Spinal cord (tissue), 10 donors: Measurements from ENCODE around the gene HCRTR1. TPM values are rescaled to one million over a fixed set of nuclear protein-coding genes. Genes with fewer than 3 reads are reported as not detected.
"Not testable (repeated sequence)": the region's sequence is repeated elsewhere in the genome, so short reads cannot be mapped to it uniquely, and the experiment has no call there.

ENCODE experiments used
- DNase-seq, 6 donors: peaks; one replicate each; pipeline versions ENCODE4 v3.0.0 to v3.0.0-alpha.2; 2013 to 2015; ENCODE audit warnings: low spot score in 6 of 6, low read depth in 4 of 6
- H3K27ac ChIP-seq: one replicate; pipeline ENCODE4 v1.5.1; 2013; ENCODE audit warnings: low read depth, low read length, control low read depth
- H3K27me3 ChIP-seq: one replicate; pipeline ENCODE4 v1.6.1; 2013; ENCODE audit warnings: low read length; ENCODE audit not compliant: control insufficient read depth, insufficient read depth
- H3K36me3 ChIP-seq: one replicate; pipeline ENCODE4 v1.6.1; 2013; ENCODE audit warnings: low read length; ENCODE audit not compliant: control insufficient read depth, insufficient read depth
- H3K4me1 ChIP-seq: one replicate; pipeline ENCODE4 v1.6.1; 2013; ENCODE audit warnings: low read length; ENCODE audit not compliant: control insufficient read depth, insufficient read depth
- H3K4me3 ChIP-seq: one replicate; pipeline ENCODE4 v1.5.1; 2013; ENCODE audit warnings: low read depth, low read length, control low read depth
- H3K9me3 ChIP-seq: one replicate; pipeline ENCODE4 v1.6.1; 2013; ENCODE audit warnings: low read length; ENCODE audit not compliant: control insufficient read depth, insufficient read depth
- WGBS: methylation state at CpG from one replicate; pipeline ENCODE4 v1.1.5; 2013; ENCODE audit warnings: missing lambda C conversion rate; ENCODE audit not compliant: insufficient coverage; 5-methylcytosine and 5-hydroxymethylcytosine counted together
- polyA plus RNA-seq, 2 donors: library from polyadenylated mRNA; unstranded; fragments of 120-200 nt; gene quantifications; one replicate each; pipeline ENCODE4 v1.2.1, GENCODE V29; 2013; ENCODE audit not compliant: insufficient read length in 2 of 2
- total RNA-seq, 2 donors: library from RNA; depleted of rRNA in 1 of 2; stranded (reverse); fragments of 120-200 nt in 1 of 2; fragments of >200 nt in 1 of 2; gene quantifications; one replicate each; pipeline versions ENCODE4 v1.2.3 to v1.2.4, GENCODE V29; 2013 to 2014
- donor health status: healthy.

The HCRTR1 gene
- total and polyA plus RNA-seq, 4 donors = 0.94 to 6.5 (median 3.7) TPM

DNA sequence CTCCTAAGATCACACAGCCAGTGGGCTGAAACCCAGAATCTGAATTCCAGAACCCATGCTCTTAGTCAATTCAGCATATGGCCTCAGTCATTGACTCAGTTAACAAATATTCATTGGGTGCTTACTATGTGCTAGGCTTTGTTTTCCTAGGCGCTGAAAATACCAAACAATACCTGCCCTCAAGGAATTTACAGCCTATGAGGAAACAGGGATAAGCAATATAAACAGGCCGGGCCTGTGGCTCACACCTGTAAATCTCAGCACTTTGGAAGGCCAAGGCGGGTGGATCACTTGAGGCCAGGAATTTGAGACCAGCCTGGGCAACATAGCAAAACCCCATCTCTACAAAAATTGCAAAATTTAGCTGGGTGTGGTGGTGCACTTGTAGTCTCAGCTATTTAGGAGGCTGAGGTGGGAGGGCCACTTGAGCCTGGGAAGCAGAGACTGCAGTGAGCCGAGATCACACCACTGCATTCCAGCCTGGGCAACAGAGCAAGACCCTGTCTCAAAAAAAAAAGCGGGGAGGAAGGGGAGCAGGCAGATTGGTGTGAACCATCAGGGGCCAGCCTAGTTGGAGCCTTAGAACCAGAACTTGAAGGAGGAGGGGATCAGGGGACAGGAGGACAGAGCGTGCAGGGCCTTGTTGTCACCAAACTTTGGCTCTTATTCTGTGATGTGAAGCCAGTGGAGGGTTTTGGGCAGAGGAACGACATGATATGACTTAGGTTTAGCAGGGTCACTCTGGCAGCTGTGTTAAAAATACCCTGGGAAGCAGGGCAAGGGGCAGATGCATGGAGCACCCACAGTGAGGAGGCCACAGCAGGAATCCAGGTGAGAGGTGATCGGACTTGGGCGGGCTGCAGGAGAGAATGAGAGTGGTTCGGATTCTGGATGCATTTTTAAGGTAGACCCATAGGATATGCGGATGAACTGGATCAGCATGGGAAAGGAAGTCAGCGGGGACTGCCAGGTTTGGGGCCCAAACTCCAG, 35.4 kb upstream of the HCRTR1 start:
- H3K36me3 ChIP-seq = no peaks in the 10 kb centered on the region
- 74% methylated on average over 8 of the region's 12 CpGs for WGBS
- H3K9me3 ChIP-seq = no peaks in the 10 kb centered on the region
- H3K4me3 ChIP-seq = no peak overlapping the region
- peaks cover 33% of the 10 kb centered on the region for H3K27me3 ChIP-seq
- no peak overlapping the region for H3K27ac ChIP-seq
- no peak for DNase-seq
- H3K4me1 ChIP-seq = peaks cover 40% of the 10 kb centered on the region

DNA sequence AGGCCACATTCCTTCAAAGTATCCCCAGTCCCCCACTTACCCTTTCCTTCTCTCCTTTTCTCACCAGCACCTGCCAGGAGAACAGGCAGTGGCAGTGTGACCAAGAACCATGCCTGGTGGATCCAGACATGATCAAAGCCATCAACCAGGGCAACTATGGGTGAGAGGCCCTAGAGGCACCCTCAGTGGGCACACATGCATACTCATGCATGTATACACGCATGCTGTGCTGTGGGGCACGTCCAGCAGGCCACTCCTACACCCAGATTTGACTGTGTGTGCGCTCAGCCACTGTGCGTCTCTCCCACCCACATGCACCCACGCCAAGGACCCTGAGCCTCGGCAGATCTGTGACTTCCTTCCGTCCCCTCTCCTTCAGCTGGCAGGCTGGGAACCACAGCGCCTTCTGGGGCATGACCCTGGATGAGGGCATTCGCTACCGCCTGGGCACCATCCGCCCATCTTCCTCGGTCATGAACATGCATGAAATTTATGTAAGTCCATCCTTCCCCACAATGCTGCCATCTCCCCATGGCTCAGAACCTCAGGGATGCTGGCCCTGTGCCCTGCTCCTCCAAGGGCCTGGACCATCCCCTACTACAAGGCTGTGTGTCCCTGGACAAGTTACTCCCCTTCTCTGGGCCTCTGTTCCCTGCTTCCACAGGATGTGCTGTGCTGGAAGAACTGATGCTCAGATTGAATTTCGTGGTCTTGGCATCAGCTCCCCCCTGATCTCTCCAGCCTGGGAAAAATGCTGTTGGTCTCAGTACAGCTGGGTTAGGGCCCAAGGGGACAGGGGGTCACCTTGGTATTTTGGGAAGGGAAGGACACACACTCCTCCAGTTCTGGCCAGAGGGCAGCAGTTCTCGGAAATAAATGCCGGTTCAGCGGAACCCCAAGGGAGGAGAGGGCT, 34.2 kb upstream of the HCRTR1 start:
- Histone ChIP-seq H3K4me3 (no peak overlapping the region), H3K9me3 (no peaks in the 10 kb centered on the region), H3K4me1 (peaks cover 50% of the 10 kb centered on the region), H3K27me3 (peaks cover 37% of the 10 kb centered on the region), H3K27ac (peak overlapping the region; percentile 3), H3K36me3 (no peaks in the 10 kb centered on the region)
- WGBS = 81% methylated on average over 14 of the region's 16 CpGs
- peak in 1 of 6 donors; percentile 23 for DNase-seq

DNA sequence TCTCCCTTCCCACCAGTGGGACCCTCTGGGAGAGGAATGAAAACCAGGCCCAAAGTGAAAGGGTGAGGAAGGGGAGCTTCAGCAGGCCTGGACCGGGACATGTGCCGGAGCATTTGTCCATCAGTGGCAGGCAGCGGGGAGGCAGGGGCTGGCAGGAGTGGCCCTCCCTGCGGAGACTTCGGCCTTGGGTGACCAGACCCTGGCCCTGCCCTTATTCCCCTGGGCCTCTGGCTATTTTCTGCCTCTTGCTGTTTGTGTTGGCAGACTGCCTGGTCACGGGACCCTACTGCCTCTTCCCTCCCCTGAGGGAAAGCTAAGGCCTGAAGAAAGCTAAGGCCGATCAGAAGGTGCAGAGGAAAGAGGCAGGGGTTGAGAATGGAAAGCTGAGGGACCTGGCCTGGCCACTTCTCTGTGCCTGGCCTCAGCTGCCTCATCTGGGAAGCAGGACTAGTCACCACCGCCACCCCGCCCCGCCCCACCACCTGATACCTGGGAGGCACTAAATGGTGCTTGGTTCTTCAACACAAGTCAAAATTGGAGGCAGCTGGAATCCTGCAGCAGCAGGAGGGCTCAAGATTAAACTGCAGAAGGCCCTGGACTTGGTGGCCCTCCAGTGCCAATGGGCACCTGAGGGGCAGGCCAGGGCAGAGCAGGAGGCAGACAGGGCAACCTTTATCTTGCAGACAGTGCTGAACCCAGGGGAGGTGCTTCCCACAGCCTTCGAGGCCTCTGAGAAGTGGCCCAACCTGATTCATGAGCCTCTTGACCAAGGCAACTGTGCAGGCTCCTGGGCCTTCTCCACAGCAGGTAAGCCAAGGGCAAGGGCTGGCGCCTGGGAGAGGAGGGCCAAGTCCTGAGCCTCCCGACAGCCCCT, 33.3 kb upstream of the HCRTR1 start:
- peak overlapping the region; percentile 3 for H3K27ac ChIP-seq
- peaks cover 56% of the 10 kb centered on the region for H3K4me1 ChIP-seq
- peak in 2 of 6 donors; percentile 28 to 80 for DNase-seq
- H3K36me3 ChIP-seq = no peaks in the 10 kb centered on the region
- 74% methylated on average over 13 of the region's 13 CpGs for WGBS
- no peaks in the 10 kb centered on the region for H3K9me3 ChIP-seq
- H3K4me3 ChIP-seq = no peak overlapping the region
- peaks cover 45% of the 10 kb centered on the region for H3K27me3 ChIP-seq

DNA sequence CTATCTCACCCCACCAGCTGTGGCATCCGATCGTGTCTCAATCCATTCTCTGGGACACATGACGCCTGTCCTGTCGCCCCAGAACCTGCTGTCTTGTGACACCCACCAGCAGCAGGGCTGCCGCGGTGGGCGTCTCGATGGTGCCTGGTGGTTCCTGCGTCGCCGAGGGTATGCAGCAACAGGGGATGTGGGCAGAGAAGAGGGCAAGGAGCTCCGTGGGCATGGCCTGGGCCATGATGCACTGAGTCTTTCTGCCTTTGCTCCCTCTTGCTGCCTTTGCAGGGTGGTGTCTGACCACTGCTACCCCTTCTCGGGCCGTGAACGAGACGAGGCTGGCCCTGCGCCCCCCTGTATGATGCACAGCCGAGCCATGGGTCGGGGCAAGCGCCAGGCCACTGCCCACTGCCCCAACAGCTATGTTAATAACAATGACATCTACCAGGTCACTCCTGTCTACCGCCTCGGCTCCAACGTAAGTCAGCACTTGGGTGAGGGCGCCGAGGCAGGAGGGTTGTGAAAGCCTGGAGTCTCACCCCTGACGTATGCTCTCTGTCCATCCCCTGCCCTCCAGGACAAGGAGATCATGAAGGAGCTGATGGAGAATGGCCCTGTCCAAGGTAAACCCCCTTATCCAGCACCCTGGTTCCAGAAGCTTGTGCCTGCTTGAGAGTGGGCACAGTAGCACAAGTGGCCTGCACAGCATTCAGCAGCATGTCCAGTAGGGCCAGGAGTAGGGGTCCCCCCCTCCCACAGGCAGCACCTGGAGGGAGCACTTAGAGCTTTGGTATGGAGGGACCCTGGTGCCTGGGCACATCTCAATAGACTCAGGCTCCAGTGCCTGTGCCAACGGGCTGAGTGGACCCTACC, 32.4 kb upstream of the HCRTR1 start:
- peaks cover 46% of the 10 kb centered on the region for H3K27me3 ChIP-seq
- no peak for DNase-seq
- no peak overlapping the region for H3K27ac ChIP-seq
- no peaks in the 10 kb centered on the region for H3K9me3 ChIP-seq
- H3K4me3 ChIP-seq = no peak overlapping the region
- 91% methylated on average over 24 of the region's 27 CpGs for WGBS
- H3K4me1 ChIP-seq = peaks cover 49% of the 10 kb centered on the region
- no peaks in the 10 kb centered on the region for H3K36me3 ChIP-seq

DNA sequence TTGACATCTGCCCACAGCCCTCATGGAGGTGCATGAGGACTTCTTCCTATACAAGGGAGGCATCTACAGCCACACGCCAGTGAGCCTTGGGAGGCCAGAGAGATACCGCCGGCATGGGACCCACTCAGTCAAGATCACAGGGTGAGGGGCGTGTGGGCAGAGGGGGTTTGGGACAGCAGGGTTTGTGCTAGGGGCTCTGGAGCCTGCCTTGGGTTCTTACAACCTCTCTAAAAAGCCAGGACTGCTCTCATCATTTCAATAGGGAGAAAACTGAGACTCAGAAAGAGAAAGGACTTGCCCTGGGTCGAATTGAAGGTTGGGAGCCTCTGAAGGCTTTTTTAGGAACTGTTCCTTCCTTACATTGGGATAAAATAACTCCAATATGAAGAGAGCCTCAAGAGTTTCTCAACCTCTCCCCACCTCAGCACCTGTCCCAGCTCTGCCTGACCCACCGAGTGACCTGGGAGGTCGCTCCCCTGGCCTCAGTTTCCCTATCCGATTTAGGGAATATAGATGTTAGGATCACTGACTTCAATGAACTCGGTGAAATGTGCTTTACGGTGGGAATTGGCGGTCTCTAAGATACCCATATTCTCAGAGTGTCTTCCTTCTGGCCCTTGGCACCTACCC, 31.6 kb upstream of the HCRTR1 start:
- Histone ChIP-seq H3K4me3 (no peak overlapping the region), H3K4me1 (peaks cover 45% of the 10 kb centered on the region), H3K9me3 (no peaks in the 10 kb centered on the region), H3K27ac (no peak overlapping the region), H3K27me3 (peaks cover 48% of the 10 kb centered on the region), H3K36me3 (no peaks in the 10 kb centered on the region)
- 89% methylated on average over 4 of the region's 11 CpGs for WGBS
- no peak for DNase-seq

DNA sequence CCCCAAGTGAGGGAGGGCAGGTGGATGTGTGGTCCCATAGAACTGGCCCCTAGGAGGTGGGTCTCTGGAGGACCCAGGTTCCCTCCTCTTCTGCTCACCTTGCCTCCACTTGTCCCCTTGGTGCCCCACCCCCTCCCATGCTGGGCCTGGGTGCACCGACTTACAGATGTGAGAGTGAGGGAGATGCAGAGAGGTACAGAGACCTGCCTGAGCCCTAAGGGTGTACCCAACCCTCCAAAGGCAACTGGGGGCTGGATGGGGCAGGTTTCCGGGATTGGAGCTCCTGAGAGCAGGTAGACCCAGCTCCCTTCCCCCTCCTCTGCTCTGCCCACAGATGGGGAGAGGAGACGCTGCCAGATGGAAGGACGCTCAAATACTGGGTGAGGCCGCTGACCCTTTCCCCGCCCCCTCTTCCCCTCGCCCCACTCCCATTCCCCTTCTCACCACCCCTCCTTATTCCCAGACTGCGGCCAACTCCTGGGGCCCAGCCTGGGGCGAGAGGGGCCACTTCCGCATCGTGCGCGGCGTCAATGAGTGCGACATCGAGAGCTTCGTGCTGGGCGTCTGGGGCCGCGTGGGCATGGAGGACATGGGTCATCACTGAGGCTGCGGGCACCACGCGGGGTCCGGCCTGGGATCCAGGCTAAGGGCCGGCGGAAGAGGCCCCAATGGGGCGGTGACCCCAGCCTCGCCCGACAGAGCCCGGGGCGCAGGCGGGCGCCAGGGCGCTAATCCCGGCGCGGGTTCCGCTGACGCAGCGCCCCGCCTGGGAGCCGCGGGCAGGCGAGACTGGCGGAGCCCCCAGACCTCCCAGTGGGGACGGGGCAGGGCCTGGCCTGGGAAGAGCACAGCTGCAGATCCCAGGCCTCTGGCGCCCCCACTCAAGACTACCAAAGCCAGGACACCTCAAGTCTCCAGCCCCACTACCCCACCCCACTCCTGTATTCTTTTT, 30.8 kb upstream of the HCRTR1 start:
- DNase-seq = no peak
- Histone ChIP-seq H3K27me3 (peaks cover 51% of the 10 kb centered on the region), H3K4me1 (peaks cover 45% of the 10 kb centered on the region), H3K36me3 (no peaks in the 10 kb centered on the region), H3K27ac (no peak overlapping the region), H3K4me3 (no peak overlapping the region), H3K9me3 (no peaks in the 10 kb centered on the region)
- WGBS = 34% methylated on average over 41 of the region's 47 CpGs

DNA sequence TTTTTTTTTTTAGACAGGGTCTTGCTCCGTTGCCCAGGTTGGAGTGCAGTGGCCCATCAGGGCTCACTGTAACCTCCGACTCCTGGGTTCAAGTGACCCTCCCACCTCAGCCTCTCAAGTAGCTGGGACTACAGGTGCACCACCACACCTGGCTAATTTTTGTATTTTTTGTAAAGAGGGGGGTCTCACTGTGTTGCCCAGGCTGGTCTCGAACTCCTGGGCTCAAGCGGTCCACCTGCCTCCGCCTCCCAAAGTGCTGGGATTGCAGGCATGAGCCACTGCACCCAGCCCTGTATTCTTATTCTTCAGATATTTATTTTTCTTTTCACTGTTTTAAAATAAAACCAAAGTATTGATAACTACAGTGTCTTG, 30.2 kb upstream of the HCRTR1 start:
- WGBS = no CpG with 5 or more reads among the region's 5 CpGs
- H3K27me3 ChIP-seq = peaks cover 51% of the 10 kb centered on the region
- H3K4me3 ChIP-seq, H3K36me3 ChIP-seq, DNase-seq, H3K9me3 ChIP-seq, H3K27ac ChIP-seq: not testable (repeated sequence)
- peaks cover 45% of the 10 kb centered on the region for H3K4me1 ChIP-seq
